GM06990 (cell line): ENCODE data around the gene RBM34.

Experiments
- DNase-seq: peaks from one replicate; pipeline ENCODE4 v3.0.0-alpha.2; 2011; ENCODE audit not compliant: insufficient read length; ENCODE audit errors: extremely low read depth
- H3K27me3 ChIP-seq: replicated peaks from 2 replicates; pipeline ENCODE4 v1.6.0; 2011; ENCODE audit warnings: low read length; ENCODE audit not compliant: control insufficient read depth, insufficient read depth
- H3K36me3 ChIP-seq: 2 replicates; pipeline ENCODE4 v1.5.1; 2011; ENCODE audit warnings: low read length; ENCODE audit not compliant: control insufficient read depth, insufficient read depth
- H3K4me3 ChIP-seq: replicated peaks from 2 replicates; pipeline ENCODE4 v1.5.1; 2011; ENCODE audit warnings: low read depth, mild to moderate bottlenecking, control low read depth, low read length
- CTCF ChIP-seq: IDR thresholded peaks from 2 replicates; pipeline ENCODE4 v1.5.1; 2011; ENCODE audit warnings: low read length, control low read depth, mild to moderate bottlenecking, inconsistent platforms; ENCODE audit not compliant: insufficient read depth, poor library complexity, severe bottlenecking

RBM34 gene

GRCh38 chr1:235136111-235136510, 24.9 kb downstream of the RBM34 start:
- H3K4me3 ChIP-seq, result no peak overlapping the region

GRCh38 chr1:235134171-235134570, 26.9 kb downstream of the RBM34 start:
- TF ChIP-seq CTCF, result no peak
- H3K27me3 ChIP-seq, result no peaks in the 10 kb centered on the region
- H3K4me3 ChIP-seq, result no peak overlapping the region
- DNase-seq, result no peak
- H3K36me3 ChIP-seq, result peaks cover 22% of the 10 kb centered on the region

More at GRCh38 chr1:235136111-235136510, 24.9 kb downstream of the RBM34 start:
- Histone ChIP-seq H3K27me3 (no peaks in the 10 kb centered on the region), H3K36me3 (peaks cover 29% of the 10 kb centered on the region)
- TF ChIP-seq CTCF, result no peak
- no peak for DNase-seq

- TF ChIP-seq CTCF, result no peak
- no peak for DNase-seq
- H3K36me3 ChIP-seq, result peaks cover 18% of the 10 kb centered on the region
- H3K4me3 ChIP-seq, result no peak overlapping the region
- H3K27me3 ChIP-seq, result no peaks in the 10 kb centered on the region
These were observed 28.0 kb downstream of the RBM34 start for GRCh38 chr1:235133086-235133485.

- H3K36me3 ChIP-seq, result peaks cover 11% of the 10 kb centered on the region
- TF ChIP-seq CTCF, result no peak
These were observed 29.1 kb downstream of the RBM34 start for GRCh38 chr1:235131961-235132360.

GRCh38 chr1:235130766-235131270, 30.2 kb downstream of the RBM34 start:
- DNase-seq, result no peak
- peaks cover 8% of the 10 kb centered on the region for H3K36me3 ChIP-seq
- H3K27me3 ChIP-seq, result no peaks in the 10 kb centered on the region
- H3K4me3 ChIP-seq, result no peak overlapping the region
- TF ChIP-seq CTCF, result no peak

More at GRCh38 chr1:235131961-235132360, 29.1 kb downstream of the RBM34 start:
- DNase-seq, result no peak
- Histone ChIP-seq H3K4me3 (no peak overlapping the region), H3K27me3 (no peaks in the 10 kb centered on the region)

GRCh38 chr1:235129774-235130570, 31.1 kb downstream of the RBM34 start:
- H3K36me3 ChIP-seq, result peaks cover 6% of the 10 kb centered on the region
- no peak for TF ChIP-seq CTCF
- no peak for DNase-seq
- H3K27me3 ChIP-seq, result no peaks in the 10 kb centered on the region
- H3K4me3 ChIP-seq, result no peak overlapping the region
